ENCODE data around the gene SND1. TPM values are rescaled to one million over a fixed set of nuclear protein-coding genes. Genes with fewer than 3 reads are reported as not detected.
A peak's percentile ranks its signal among the peaks of the same experiment; 100 is the strongest.

SND1 gene
- total RNA-seq, 1 experiment from 2014 or later = 218 TPM

GRCh38 chr7:127858091-127858914, 206.3 kb downstream of the SND1 start:
- no peak overlapping the region for H4K5ac ChIP-seq (ENCODE audit: insufficient read length, low read depth, low read length)
- no peak overlapping the region for H2BK120ac ChIP-seq (ENCODE audit: low read depth, low read length, poor library complexity, severe bottlenecking)
- peaks cover 18 to 28% of the 10 kb centered on the region in 2 experiments for H3K4me1 Mint-ChIP-seq
- H3K9me3 ChIP-seq (ENCODE audit: control insufficient read depth, low read depth, low read length) = no peaks in the 10 kb centered on the region
- H3K27me3 ChIP-seq (ENCODE audit: insufficient read depth, low read length) = no peaks in the 10 kb centered on the region
- H3K23me2 ChIP-seq (ENCODE audit: insufficient read length, low read depth, low read length, poor library complexity, severe bottlenecking) = no peaks in the 10 kb centered on the region
- H2BK20ac ChIP-seq (ENCODE audit: low read depth, low read length, poor library complexity, severe bottlenecking) = no peak overlapping the region
- no peak for DNase-seq
- H3K36me3 Mint-ChIP-seq (ENCODE audit: insufficient read depth in 1 of 3, low read depth in 3 of 3) = peaks cover 0 to 9% (median 5%) of the 10 kb centered on the region in 3 experiments; a peak in 4 of 7 replicates
- no peaks in the 10 kb centered on the region for H3K27me3 Mint-ChIP-seq (ENCODE audit: low read depth)
- H3K9me3 Mint-ChIP-seq = no peaks in the 10 kb centered on the region
- H2BK12ac ChIP-seq (ENCODE audit: insufficient read length, low read depth, low read length) = no peak overlapping the region
- no peak overlapping the region for H3K4me3 Mint-ChIP-seq
- no peak overlapping the region for H3K14ac ChIP-seq (ENCODE audit: insufficient read depth, low read length)
- H3K4ac ChIP-seq (ENCODE audit: low read depth, low read length) = no peak overlapping the region
- no peak overlapping the region for H3K18ac ChIP-seq (ENCODE audit: insufficient read length, low read depth, low read length)
- no peak overlapping the region for H3K23ac ChIP-seq (ENCODE audit: insufficient read length, low read depth, low read length)
- no peak overlapping the region for H2BK5ac ChIP-seq (ENCODE audit: insufficient read length, low read length)
- H3K9ac ChIP-seq (ENCODE audit: extremely low read depth, insufficient read length, low read length) = no peak overlapping the region
- no peak overlapping the region for H2AK5ac ChIP-seq (ENCODE audit: insufficient read length, low read length)
- no peak overlapping the region for H3K4me2 ChIP-seq (ENCODE audit: insufficient read depth, insufficient read length, low read length)
- H3T11ph ChIP-seq (ENCODE audit: low read length) = no peak overlapping the region
- no peaks in the 10 kb centered on the region for H4K20me1 ChIP-seq (ENCODE audit: control insufficient read depth, insufficient read depth, insufficient read length)
- H3K79me1 ChIP-seq (ENCODE audit: insufficient read depth, low read depth, low read length, poor library complexity, severe bottlenecking) = no peaks in the 10 kb centered on the region
- H2AFZ ChIP-seq (ENCODE audit: low read length) = no peak overlapping the region
- H3K27ac Mint-ChIP-seq = peak overlapping the region in 1 of 3 experiments; percentile 62; a peak in 2 of 7 replicates
- H3K4me1 ChIP-seq (ENCODE audit: insufficient read depth, low read length) = peaks cover 5% of the 10 kb centered on the region
- no peak overlapping the region for H2BK15ac ChIP-seq (ENCODE audit: low read depth, low read length)
- no peak overlapping the region for H3K27ac ChIP-seq (ENCODE audit: insufficient read length, low read depth, low read length)
- no peaks in the 10 kb centered on the region for H3K79me2 ChIP-seq (ENCODE audit: insufficient read depth, low read length)
- no peak overlapping the region for H3K56ac ChIP-seq (ENCODE audit: insufficient read length, low read depth, low read length)
- H4K91ac ChIP-seq (ENCODE audit: insufficient read length, low read depth, low read length) = no peak overlapping the region
- H4K8ac ChIP-seq (replicated peaks; ENCODE audit: insufficient read length, low read depth, low read length) = no peak overlapping the region
- no CpG with 5 or more reads among the region's 14 CpGs for WGBS (ENCODE audit: extremely low coverage, insufficient read length, low lambda C conversion rate)
- no peak for TF ChIP-seq CTCF (conservative IDR thresholded peaks at IDR 0.05)

Measured in H9 (cell line).